H1 (cell line): ENCODE data around the gene FOXB1. TPM values are rescaled to one million over a fixed set of nuclear protein-coding genes. Genes with fewer than 3 reads are reported as not detected.

Experiments used
- SIN3A ChIP-seq, 2 experiments: IDR thresholded peaks in 1 of 2; conservative IDR thresholded peaks in 1 of 2; 2 replicates each; pipeline ENCODE4 v1.6.1; 2011 to 2012; ENCODE audit warnings: low read length in 2 of 2, improper control_type of control experiment in 1 of 2, low read depth in 1 of 2, mild to moderate bottlenecking in 1 of 2
- polyA plus RNA-seq, 7 experiments: library from polyadenylated mRNA; depleted of rRNA in 3 of 7; stranded (reverse) in 5 of 7; unstranded in 2 of 7; fragments of >200 nt in 5 of 7; fragments of 200-250 nt in 2 of 7; gene quantifications; 1 replicate in 5 of 7; 2 replicates in 1 of 7; 4 replicates in 1 of 7; pipeline versions ENCODE4 v1.2.1 to v1.2.3, GENCODE V29; 2011 to 2013; ENCODE audit warnings: missing spikeins in 2 of 7, mixed read lengths in 2 of 7
- total RNA-seq: library from RNA; stranded (reverse); fragmentation: NEBNext Ultra II Directional; extraction: Animal tissue kit (Norgen Biotek cat#: 25700); gene quantifications from 2 replicates; pipeline ENCODE4 v1.2.1, GENCODE V29; 2021

Gene FOXB1
- total and polyA plus RNA-seq, 2 of the 8 experiments (the other 6 are each of a cell fraction or from before 2014, with no cell fraction given): 0.92 to 1.5 TPM

- peak; percentile 32 to 57; a peak in 1 of 4 replicates for TF ChIP-seq SIN3A (conservative IDR thresholded peaks at IDR 0.05 in 1 of 2, IDR thresholded peaks at IDR 0.05 in 1 of 2; ENCODE audit: low read depth in 1 of 2, low read length in 2 of 2)
Observed at GRCh38 chr15:60004009-60004845, at the start of gene FOXB1 (continued).
